Panc1 (cell line): ENCODE results near the gene VPS50. TPM values are rescaled to one million over a fixed set of nuclear protein-coding genes. Genes with fewer than 3 reads are reported as not detected.

ENCODE experiments used
- ATAC-seq: fragments of 200-7000 bp; cut with Tn5 transposase; 2 replicates; pipeline ENCODE4 v1.9.1; 2020; ENCODE audit warnings: mild to moderate bottlenecking, moderate library complexity
- BruUV-seq: library from RNA; stranded (reverse); fragments of 400-500 nt; replicated peaks from 2 replicates; lab custom pipeline; 2021; lab: Mats Ljungman, UMichigan
- CTCF ChIA-PET: fragments of 300-600 bp; sonication (Branson Sonifier 250); formaldehyde crosslinking; loops from one replicate; lab custom pipeline; 2022; ENCODE audit warnings: antibody characterized with exemption; lab: Charles Lee
- POLR2A ChIA-PET: fragments of 300-600 bp; sonication (Branson Sonifier 250); formaldehyde crosslinking; loops from one replicate; lab custom pipeline; 2022; ENCODE audit warnings: antibody characterized with exemption; lab: Charles Lee
- DNase-seq: peaks from one replicate; pipeline ENCODE4 v3.0.0-alpha.2; 2010; ENCODE audit warnings: low read depth, low spot score
- H3K27ac ChIP-seq: 2 replicates; pipeline ENCODE4 v1.5.1; 2011; ENCODE audit warnings: mild to moderate bottlenecking, low read length, inconsistent platforms
- H3K27me3 ChIP-seq: fragments of 200-500 bp; sonication (Bioruptor generic); 2 replicates; pipeline ENCODE4 v1.6.0; 2014; ENCODE audit warnings: low read length, inconsistent platforms; ENCODE audit not compliant: control insufficient read depth, insufficient read depth
- H3K36me3 ChIP-seq: fragments of 200-500 bp; sonication (Bioruptor generic); 2 replicates; pipeline ENCODE4 v1.5.1; 2014; ENCODE audit warnings: inconsistent platforms, mild to moderate bottlenecking, low read length, moderate library complexity; ENCODE audit not compliant: control insufficient read depth, insufficient read depth
- H3K4me1 ChIP-seq: 2 replicates; pipeline ENCODE4 v1.5.1; 2011; ENCODE audit warnings: inconsistent platforms, mild to moderate bottlenecking, low read length, moderate library complexity; ENCODE audit not compliant: control insufficient read depth, insufficient read depth
- H3K4me3 ChIP-seq, 2 experiments: 2 replicates each; pipeline ENCODE4 v1.5.1; 2011 to 2012; ENCODE audit warnings: low read depth in 2 of 2, low read length in 2 of 2, mild to moderate bottlenecking in 2 of 2, inconsistent platforms in 1 of 2, moderate library complexity in 1 of 2
- H3K9me3 ChIP-seq: fragments of 200-500 bp; sonication (Bioruptor generic); 2 replicates; pipeline ENCODE4 v1.5.1; 2014; ENCODE audit warnings: low read depth, mild to moderate bottlenecking, inconsistent platforms, low read length, moderate library complexity; ENCODE audit not compliant: control insufficient read depth, insufficient read depth
- POLR2AphosphoS5 ChIP-seq: IDR thresholded peaks from 2 replicates; pipeline ENCODE4 v1.6.1; 2012; ENCODE audit warnings: mild to moderate bottlenecking, low read depth, low read length, moderate library complexity
- SIN3A ChIP-seq: IDR thresholded peaks from 2 replicates; pipeline ENCODE4 v1.6.1; 2012; ENCODE audit warnings: low read depth, mild to moderate bottlenecking, low read length, moderate library complexity, borderline replicate concordance; ENCODE audit not compliant: insufficient read depth
- TCF7L2 ChIP-seq: IDR thresholded peaks from 2 replicates; pipeline ENCODE4 v1.6.1; 2011; ENCODE audit warnings: mild to moderate bottlenecking, low read depth, low read length, inconsistent platforms
- in situ Hi-C: cut with HindIII; loops from 2 replicates; pipeline ENCODE4 v1.10.0; 2016; ENCODE audit warnings: low sequenced_read_pairs, low pct_unique_long_range_greater_than_20kb
- intact Hi-C: fragments of 100-400 bp; cut with micrococcal nuclease; formaldehyde crosslinking; loops from one replicate; pipeline ENCODE4 v1.10.0; 2022; ENCODE audit not compliant: unreplicated experiment
- total RNA-seq: library from RNA; stranded (reverse); gene quantifications from one replicate; pipeline ENCODE4 v1.2.1, GENCODE V29; 2021; ENCODE audit not compliant: unreplicated experiment
- TF ChIP-seq, protein P1 (sequence below): fragments of 450-650 bp; IDR thresholded peaks from 2 replicates; pipeline ENCODE4 v1.5.1; 2017; ENCODE audit warnings: mild to moderate bottlenecking
- TF ChIP-seq, protein P2 (sequence below), 2 experiments: IDR thresholded peaks; 2 replicates each; pipeline ENCODE4 v1.6.1; 2011 to 2012; ENCODE audit warnings: low read depth in 2 of 2, control low read depth in 1 of 2, low read length in 1 of 2, mild to moderate bottlenecking in 1 of 2, moderate library complexity in 1 of 2; ENCODE audit not compliant: insufficient read depth in 1 of 2

The VPS50 gene
- total RNA-seq, 1 experiment from 2014 or later: 14.6 TPM

GRCh38 chr7:93399642-93400041, 167.5 kb downstream of the VPS50 start:
- no TSS peak for BruUV-seq
- intact Hi-C loops: no loop called here
- no peak for ATAC-seq
- in situ Hi-C loops: no loop called here
- no peaks in the 10 kb centered on the region; the same call in 1 of the 2 replicates for H3K27me3 ChIP-seq
- ChIA-PET POLR2A (no interaction called here), CTCF (no interaction called here)
- DNase-seq: no peak
- H3K9me3 ChIP-seq: no peaks in the 10 kb centered on the region
- H3K4me1 ChIP-seq: no peaks in the 10 kb centered on the region
- H3K27ac ChIP-seq: no peak overlapping the region
- no peaks in the 10 kb centered on the region for H3K36me3 ChIP-seq
- no peak overlapping the region for H3K4me3 ChIP-seq
- TF ChIP-seq, protein P1, sequence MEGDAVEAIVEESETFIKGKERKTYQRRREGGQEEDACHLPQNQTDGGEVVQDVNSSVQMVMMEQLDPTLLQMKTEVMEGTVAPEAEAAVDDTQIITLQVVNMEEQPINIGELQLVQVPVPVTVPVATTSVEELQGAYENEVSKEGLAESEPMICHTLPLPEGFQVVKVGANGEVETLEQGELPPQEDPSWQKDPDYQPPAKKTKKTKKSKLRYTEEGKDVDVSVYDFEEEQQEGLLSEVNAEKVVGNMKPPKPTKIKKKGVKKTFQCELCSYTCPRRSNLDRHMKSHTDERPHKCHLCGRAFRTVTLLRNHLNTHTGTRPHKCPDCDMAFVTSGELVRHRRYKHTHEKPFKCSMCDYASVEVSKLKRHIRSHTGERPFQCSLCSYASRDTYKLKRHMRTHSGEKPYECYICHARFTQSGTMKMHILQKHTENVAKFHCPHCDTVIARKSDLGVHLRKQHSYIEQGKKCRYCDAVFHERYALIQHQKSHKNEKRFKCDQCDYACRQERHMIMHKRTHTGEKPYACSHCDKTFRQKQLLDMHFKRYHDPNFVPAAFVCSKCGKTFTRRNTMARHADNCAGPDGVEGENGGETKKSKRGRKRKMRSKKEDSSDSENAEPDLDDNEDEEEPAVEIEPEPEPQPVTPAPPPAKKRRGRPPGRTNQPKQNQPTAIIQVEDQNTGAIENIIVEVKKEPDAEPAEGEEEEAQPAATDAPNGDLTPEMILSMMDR: no peak
- TF ChIP-seq, protein P2, sequence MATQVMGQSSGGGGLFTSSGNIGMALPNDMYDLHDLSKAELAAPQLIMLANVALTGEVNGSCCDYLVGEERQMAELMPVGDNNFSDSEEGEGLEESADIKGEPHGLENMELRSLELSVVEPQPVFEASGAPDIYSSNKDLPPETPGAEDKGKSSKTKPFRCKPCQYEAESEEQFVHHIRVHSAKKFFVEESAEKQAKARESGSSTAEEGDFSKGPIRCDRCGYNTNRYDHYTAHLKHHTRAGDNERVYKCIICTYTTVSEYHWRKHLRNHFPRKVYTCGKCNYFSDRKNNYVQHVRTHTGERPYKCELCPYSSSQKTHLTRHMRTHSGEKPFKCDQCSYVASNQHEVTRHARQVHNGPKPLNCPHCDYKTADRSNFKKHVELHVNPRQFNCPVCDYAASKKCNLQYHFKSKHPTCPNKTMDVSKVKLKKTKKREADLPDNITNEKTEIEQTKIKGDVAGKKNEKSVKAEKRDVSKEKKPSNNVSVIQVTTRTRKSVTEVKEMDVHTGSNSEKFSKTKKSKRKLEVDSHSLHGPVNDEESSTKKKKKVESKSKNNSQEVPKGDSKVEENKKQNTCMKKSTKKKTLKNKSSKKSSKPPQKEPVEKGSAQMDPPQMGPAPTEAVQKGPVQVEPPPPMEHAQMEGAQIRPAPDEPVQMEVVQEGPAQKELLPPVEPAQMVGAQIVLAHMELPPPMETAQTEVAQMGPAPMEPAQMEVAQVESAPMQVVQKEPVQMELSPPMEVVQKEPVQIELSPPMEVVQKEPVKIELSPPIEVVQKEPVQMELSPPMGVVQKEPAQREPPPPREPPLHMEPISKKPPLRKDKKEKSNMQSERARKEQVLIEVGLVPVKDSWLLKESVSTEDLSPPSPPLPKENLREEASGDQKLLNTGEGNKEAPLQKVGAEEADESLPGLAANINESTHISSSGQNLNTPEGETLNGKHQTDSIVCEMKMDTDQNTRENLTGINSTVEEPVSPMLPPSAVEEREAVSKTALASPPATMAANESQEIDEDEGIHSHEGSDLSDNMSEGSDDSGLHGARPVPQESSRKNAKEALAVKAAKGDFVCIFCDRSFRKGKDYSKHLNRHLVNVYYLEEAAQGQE (IDR thresholded peaks at IDR 0.05; ENCODE audit: insufficient read depth in 1 of 2, low read depth in 2 of 2, low read length in 1 of 2): no peak
- TF ChIP-seq POLR2AphosphoS5 (no peak), TCF7L2 (no peak), SIN3A (no peak)

GRCh38 chr7:93402944-93403343, 170.8 kb downstream of the VPS50 start:
- ChIA-PET CTCF (no interaction called here), POLR2A (interaction anchor here (0.6 kb wide), 1 partner anchor 48 kb away, joined by 3 read pairs; no protein-coding TSS in a partner anchor)
- ATAC-seq (no peak), DNase-seq (no peak)
- Histone ChIP-seq H3K9me3 (peaks cover 9% of the 10 kb centered on the region; the same call in 1 of the 2 replicates), H3K4me1 (no peaks in the 10 kb centered on the region), H3K27ac (no peak overlapping the region), H3K4me3 (no peak overlapping the region), H3K27me3 (no peaks in the 10 kb centered on the region), H3K36me3 (no peaks in the 10 kb centered on the region)
- no TSS peak for BruUV-seq
- in situ Hi-C loops (no loop called here), intact Hi-C loops (no loop called here)
- TF ChIP-seq SIN3A (no peak), TCF7L2 (no peak), POLR2AphosphoS5 (no peak)
- TF ChIP-seq, protein P1: no peak
- TF ChIP-seq, protein P2 (IDR thresholded peaks at IDR 0.05; ENCODE audit: insufficient read depth in 1 of 2, low read depth in 2 of 2, low read length in 1 of 2): no peak
